ENCODE results near the gene TBC1D5. TPM values are rescaled to one million over a fixed set of nuclear protein-coding genes. Genes with fewer than 3 reads are reported as not detected.

The TBC1D5 gene
- total RNA-seq, 1 experiment from 2014 or later: 30.4 TPM

GRCh38 chr3:17231537-17232261 lies 510.7 kb downstream of the TBC1D5 start:
- BruUV-seq (replicated peaks): no TSS peak
- POLR2A ChIA-PET: no interaction called here
- in situ Hi-C loops (cut with HindIII; ENCODE audit: low pct_unique_long_range_greater_than_20kb, low sequenced_read_pairs): no loop called here

DNA sequence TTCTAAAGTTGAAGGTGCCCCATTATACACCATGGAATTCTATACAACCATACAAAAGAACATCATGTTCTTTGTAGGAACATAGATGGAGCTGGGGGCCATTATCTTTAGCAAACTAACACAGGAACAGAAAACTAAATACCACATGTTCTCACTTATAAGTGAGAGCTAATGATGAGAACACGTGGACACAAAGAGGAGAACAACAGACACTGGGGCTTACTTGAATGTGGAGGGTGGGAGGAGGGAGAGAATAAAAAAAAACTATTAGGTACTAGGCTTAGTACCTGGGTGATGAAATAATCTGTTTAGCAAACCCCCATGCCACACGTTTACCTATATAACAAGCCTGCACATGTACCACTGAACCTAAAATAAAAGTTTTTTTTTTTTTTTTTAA lies 515.0 kb downstream of the TBC1D5 start:
- CTCF ChIA-PET: interaction anchor here (0.5 kb wide), 1 partner anchor 960 kb away, joined by 14 read pairs; no protein-coding TSS in a partner anchor

More at GRCh38 chr3:17231537-17232261, 510.7 kb downstream of the TBC1D5 start:
- ATAC-seq: no peak
- H3K4me3 ChIP-seq (ENCODE audit: low read depth in 2 of 2, low read length in 2 of 2): no peak overlapping the region
- H3K4me1 ChIP-seq (ENCODE audit: control insufficient read depth, insufficient read depth, low read length): no peaks in the 10 kb centered on the region
- intact Hi-C loops (cut with micrococcal nuclease; ENCODE audit: unreplicated experiment): loop anchor here (10.0 kb wide), 2 partner anchors 197 to 337 kb away; no protein-coding TSS in a partner anchor
- no peak overlapping the region for H3K27ac ChIP-seq (ENCODE audit: low read length)
- no peaks in the 10 kb centered on the region for H3K36me3 ChIP-seq (ENCODE audit: control insufficient read depth, insufficient read depth, low read length)
- no peaks in the 10 kb centered on the region for H3K9me3 ChIP-seq (ENCODE audit: control insufficient read depth, insufficient read depth, low read depth, low read length)
- TF ChIP-seq TCF7L2 (IDR thresholded peaks at IDR 0.05; ENCODE audit: low read depth, low read length) (no peak), POLR2AphosphoS5 (IDR thresholded peaks at IDR 0.05; ENCODE audit: low read depth, low read length) (no peak), SIN3A (IDR thresholded peaks at IDR 0.05; ENCODE audit: borderline replicate concordance, insufficient read depth, low read depth, low read length) (no peak)
- TF ChIP-seq, protein P1, sequence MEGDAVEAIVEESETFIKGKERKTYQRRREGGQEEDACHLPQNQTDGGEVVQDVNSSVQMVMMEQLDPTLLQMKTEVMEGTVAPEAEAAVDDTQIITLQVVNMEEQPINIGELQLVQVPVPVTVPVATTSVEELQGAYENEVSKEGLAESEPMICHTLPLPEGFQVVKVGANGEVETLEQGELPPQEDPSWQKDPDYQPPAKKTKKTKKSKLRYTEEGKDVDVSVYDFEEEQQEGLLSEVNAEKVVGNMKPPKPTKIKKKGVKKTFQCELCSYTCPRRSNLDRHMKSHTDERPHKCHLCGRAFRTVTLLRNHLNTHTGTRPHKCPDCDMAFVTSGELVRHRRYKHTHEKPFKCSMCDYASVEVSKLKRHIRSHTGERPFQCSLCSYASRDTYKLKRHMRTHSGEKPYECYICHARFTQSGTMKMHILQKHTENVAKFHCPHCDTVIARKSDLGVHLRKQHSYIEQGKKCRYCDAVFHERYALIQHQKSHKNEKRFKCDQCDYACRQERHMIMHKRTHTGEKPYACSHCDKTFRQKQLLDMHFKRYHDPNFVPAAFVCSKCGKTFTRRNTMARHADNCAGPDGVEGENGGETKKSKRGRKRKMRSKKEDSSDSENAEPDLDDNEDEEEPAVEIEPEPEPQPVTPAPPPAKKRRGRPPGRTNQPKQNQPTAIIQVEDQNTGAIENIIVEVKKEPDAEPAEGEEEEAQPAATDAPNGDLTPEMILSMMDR (IDR thresholded peaks at IDR 0.05): no peak
- TF ChIP-seq, protein P2, sequence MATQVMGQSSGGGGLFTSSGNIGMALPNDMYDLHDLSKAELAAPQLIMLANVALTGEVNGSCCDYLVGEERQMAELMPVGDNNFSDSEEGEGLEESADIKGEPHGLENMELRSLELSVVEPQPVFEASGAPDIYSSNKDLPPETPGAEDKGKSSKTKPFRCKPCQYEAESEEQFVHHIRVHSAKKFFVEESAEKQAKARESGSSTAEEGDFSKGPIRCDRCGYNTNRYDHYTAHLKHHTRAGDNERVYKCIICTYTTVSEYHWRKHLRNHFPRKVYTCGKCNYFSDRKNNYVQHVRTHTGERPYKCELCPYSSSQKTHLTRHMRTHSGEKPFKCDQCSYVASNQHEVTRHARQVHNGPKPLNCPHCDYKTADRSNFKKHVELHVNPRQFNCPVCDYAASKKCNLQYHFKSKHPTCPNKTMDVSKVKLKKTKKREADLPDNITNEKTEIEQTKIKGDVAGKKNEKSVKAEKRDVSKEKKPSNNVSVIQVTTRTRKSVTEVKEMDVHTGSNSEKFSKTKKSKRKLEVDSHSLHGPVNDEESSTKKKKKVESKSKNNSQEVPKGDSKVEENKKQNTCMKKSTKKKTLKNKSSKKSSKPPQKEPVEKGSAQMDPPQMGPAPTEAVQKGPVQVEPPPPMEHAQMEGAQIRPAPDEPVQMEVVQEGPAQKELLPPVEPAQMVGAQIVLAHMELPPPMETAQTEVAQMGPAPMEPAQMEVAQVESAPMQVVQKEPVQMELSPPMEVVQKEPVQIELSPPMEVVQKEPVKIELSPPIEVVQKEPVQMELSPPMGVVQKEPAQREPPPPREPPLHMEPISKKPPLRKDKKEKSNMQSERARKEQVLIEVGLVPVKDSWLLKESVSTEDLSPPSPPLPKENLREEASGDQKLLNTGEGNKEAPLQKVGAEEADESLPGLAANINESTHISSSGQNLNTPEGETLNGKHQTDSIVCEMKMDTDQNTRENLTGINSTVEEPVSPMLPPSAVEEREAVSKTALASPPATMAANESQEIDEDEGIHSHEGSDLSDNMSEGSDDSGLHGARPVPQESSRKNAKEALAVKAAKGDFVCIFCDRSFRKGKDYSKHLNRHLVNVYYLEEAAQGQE (IDR thresholded peaks at IDR 0.05; ENCODE audit: insufficient read depth in 1 of 2, low read depth in 2 of 2, low read length in 1 of 2): no peak
- CTCF ChIA-PET: no interaction called here
- DNase-seq (ENCODE audit: low read depth, low spot score): no peak
- H3K27me3 ChIP-seq (ENCODE audit: control insufficient read depth, insufficient read depth, low read length): no peaks in the 10 kb centered on the region

More for the DNA sequence above, 515.0 kb downstream of the TBC1D5 start:
- TF ChIP-seq, protein P1 (IDR thresholded peaks at IDR 0.05): no peak
- TF ChIP-seq SIN3A (IDR thresholded peaks at IDR 0.05; ENCODE audit: borderline replicate concordance, insufficient read depth, low read depth, low read length): no peak
- TF ChIP-seq, protein P2 (IDR thresholded peaks at IDR 0.05; ENCODE audit: insufficient read depth in 1 of 2, low read depth in 2 of 2, low read length in 1 of 2): no peak
- no peak for TF ChIP-seq POLR2AphosphoS5 (IDR thresholded peaks at IDR 0.05; ENCODE audit: low read depth, low read length)
- no peak for TF ChIP-seq TCF7L2 (IDR thresholded peaks at IDR 0.05; ENCODE audit: low read depth, low read length)
- POLR2A ChIA-PET: no interaction called here
- no peak overlapping the region for H3K4me3 ChIP-seq (ENCODE audit: low read depth in 2 of 2, low read length in 2 of 2)
- H3K27ac ChIP-seq (ENCODE audit: low read length): no peak overlapping the region
- H3K9me3 ChIP-seq (ENCODE audit: control insufficient read depth, insufficient read depth, low read depth, low read length): no peaks in the 10 kb centered on the region
- no peak for DNase-seq (ENCODE audit: low read depth, low spot score)
- H3K4me1 ChIP-seq (ENCODE audit: control insufficient read depth, insufficient read depth, low read length): no peaks in the 10 kb centered on the region
- in situ Hi-C loops (cut with HindIII; ENCODE audit: low pct_unique_long_range_greater_than_20kb, low sequenced_read_pairs): no loop called here
- ATAC-seq: no peak
- no TSS peak for BruUV-seq (replicated peaks)
- intact Hi-C loops (cut with micrococcal nuclease; ENCODE audit: unreplicated experiment): no loop called here
- no peaks in the 10 kb centered on the region for H3K36me3 ChIP-seq (ENCODE audit: control insufficient read depth, insufficient read depth, low read length)
- no peaks in the 10 kb centered on the region for H3K27me3 ChIP-seq (ENCODE audit: control insufficient read depth, insufficient read depth, low read length)

Measured in Panc1 (cell line).